ENCODE results near the gene SRP19. TPM values are rescaled to one million over a fixed set of nuclear protein-coding genes. Genes with fewer than 3 reads are reported as not detected.
A peak's percentile ranks its signal among the peaks of the same experiment; 100 is the strongest.

Gene SRP19
- total RNA-seq, 1 donor from 2014 or later, result 49.2 TPM

DNA sequence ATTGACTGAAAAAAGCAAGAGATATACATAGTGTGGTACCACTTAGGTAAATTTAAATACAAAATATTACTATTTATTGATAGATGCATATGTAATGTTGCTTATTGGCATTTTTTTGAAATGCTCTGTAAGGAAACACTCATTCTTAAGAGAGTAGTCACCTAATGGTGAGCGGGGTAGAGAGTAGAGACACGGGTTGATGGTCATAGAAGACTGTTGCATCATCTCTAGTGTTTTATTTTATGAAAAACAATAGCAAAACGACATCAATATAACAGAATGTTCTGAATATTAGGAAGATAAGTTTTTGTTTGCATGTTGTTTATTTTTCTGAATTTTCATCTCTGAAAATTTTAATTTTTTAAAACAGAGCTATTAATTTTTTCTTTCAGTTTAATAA, 4.0 kb downstream of the SRP19 start:
- Mint-ChIP-seq H3K9me3 (ENCODE audit: low read depth) (no peaks in the 10 kb centered on the region), H3K4me3 (ENCODE audit: unreplicated experiment) (no peak overlapping the region), H3K27ac (ENCODE audit: unreplicated experiment) (no peak overlapping the region), H3K27me3 (ENCODE audit: low read depth) (no peaks in the 10 kb centered on the region), H3K36me3 (ENCODE audit: low read depth) (peaks cover 21% of the 10 kb centered on the region), H3K4me1 (ENCODE audit: low read depth) (peaks cover 30% of the 10 kb centered on the region)
- no peak for DNase-seq (ENCODE audit: low spot score)
- TF ChIP-seq, protein P1, sequence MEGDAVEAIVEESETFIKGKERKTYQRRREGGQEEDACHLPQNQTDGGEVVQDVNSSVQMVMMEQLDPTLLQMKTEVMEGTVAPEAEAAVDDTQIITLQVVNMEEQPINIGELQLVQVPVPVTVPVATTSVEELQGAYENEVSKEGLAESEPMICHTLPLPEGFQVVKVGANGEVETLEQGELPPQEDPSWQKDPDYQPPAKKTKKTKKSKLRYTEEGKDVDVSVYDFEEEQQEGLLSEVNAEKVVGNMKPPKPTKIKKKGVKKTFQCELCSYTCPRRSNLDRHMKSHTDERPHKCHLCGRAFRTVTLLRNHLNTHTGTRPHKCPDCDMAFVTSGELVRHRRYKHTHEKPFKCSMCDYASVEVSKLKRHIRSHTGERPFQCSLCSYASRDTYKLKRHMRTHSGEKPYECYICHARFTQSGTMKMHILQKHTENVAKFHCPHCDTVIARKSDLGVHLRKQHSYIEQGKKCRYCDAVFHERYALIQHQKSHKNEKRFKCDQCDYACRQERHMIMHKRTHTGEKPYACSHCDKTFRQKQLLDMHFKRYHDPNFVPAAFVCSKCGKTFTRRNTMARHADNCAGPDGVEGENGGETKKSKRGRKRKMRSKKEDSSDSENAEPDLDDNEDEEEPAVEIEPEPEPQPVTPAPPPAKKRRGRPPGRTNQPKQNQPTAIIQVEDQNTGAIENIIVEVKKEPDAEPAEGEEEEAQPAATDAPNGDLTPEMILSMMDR (IDR thresholded peaks at IDR 0.05), result no peak

DNA sequence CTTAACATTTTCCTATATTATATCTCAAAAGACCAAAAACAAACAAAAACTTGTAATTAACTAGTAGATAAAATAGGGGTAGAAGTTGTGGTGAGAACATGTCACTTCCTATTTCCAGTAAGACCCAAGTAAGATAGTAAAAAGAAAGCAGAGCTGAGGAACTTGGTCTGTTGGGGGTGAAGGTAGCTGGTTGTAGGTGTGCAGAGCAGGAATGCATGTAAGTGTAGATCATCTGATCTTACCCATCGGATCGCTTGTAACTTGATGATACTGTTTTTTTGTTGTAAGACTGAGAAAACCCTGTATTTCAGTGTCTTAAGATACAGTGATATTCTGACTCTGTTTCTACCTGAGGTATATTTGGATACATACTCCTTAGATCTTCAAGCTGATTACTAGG, 5.7 kb downstream of the SRP19 start:
- peaks cover 24% of the 10 kb centered on the region for H3K36me3 Mint-ChIP-seq (ENCODE audit: low read depth)
- TF ChIP-seq, protein P1 (IDR thresholded peaks at IDR 0.05), result no peak
- no peak overlapping the region for H3K27ac Mint-ChIP-seq (ENCODE audit: unreplicated experiment)
- peaks cover 25% of the 10 kb centered on the region for H3K4me1 Mint-ChIP-seq (ENCODE audit: low read depth)
- no peaks in the 10 kb centered on the region for H3K27me3 Mint-ChIP-seq (ENCODE audit: low read depth)
- no peak for DNase-seq (ENCODE audit: low spot score)
- H3K9me3 Mint-ChIP-seq (ENCODE audit: low read depth), result no peaks in the 10 kb centered on the region
- no peak overlapping the region for H3K4me3 Mint-ChIP-seq (ENCODE audit: unreplicated experiment)

DNA sequence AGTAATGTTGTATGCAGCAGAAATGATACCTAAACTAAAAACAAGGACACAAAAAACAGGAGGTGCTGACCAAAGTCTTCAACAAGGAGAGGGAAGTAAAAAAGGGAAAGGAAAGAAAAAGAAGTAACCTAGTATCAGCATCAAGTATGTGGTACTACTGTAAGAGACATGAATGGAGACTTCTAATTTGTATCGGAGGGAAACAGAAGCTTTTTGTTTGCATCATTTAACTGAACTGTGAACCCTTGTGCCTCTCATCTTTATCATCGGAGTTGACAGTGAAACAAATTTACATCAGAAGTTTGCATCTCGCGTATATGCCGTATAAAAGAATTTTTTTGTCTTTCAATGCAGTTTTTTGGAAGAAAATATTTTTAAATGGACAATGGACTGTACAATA, 6.3 kb downstream of the SRP19 start:
- no peak for DNase-seq (ENCODE audit: low spot score)
- TF ChIP-seq, protein P1 (IDR thresholded peaks at IDR 0.05), result no peak
- peak overlapping the region; percentile 7 for H3K27ac Mint-ChIP-seq (ENCODE audit: unreplicated experiment)
- H3K4me3 Mint-ChIP-seq (ENCODE audit: unreplicated experiment), result no peak overlapping the region
- H3K36me3 Mint-ChIP-seq (ENCODE audit: low read depth), result peaks cover 24% of the 10 kb centered on the region
- no peaks in the 10 kb centered on the region for H3K27me3 Mint-ChIP-seq (ENCODE audit: low read depth)
- H3K4me1 Mint-ChIP-seq (ENCODE audit: low read depth), result peaks cover 20% of the 10 kb centered on the region
- no peaks in the 10 kb centered on the region for H3K9me3 Mint-ChIP-seq (ENCODE audit: low read depth)

DNA sequence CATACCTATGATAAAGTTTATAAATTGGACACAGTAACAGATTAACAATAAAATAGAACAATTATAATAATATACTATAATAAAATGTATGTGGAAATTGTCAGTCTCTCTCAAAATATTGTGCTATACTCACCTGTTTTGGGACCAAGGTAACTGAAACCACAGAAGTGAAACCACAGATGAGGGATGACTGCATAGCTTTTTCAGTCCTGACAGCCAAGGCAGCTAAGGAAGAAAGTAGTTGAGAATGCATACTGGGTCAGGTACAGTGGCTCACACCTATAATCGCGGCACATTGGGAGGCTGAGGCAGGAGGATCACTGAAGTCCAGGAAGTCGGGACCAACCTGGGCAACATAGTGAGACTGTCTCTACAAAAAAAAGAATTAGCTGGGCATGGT, 8.9 kb downstream of the SRP19 start:
- H3K36me3 Mint-ChIP-seq (ENCODE audit: low read depth), result peaks cover 24% of the 10 kb centered on the region
- no peak overlapping the region for H3K27ac Mint-ChIP-seq (ENCODE audit: unreplicated experiment)
- peaks cover 6% of the 10 kb centered on the region for H3K4me1 Mint-ChIP-seq (ENCODE audit: low read depth)
- TF ChIP-seq, protein P1 (IDR thresholded peaks at IDR 0.05), result no peak
- H3K4me3 Mint-ChIP-seq (ENCODE audit: unreplicated experiment), result no peak overlapping the region
- no peak for DNase-seq (ENCODE audit: low spot score)
- H3K27me3 Mint-ChIP-seq (ENCODE audit: low read depth), result no peaks in the 10 kb centered on the region
- H3K9me3 Mint-ChIP-seq (ENCODE audit: low read depth), result no peaks in the 10 kb centered on the region

DNA sequence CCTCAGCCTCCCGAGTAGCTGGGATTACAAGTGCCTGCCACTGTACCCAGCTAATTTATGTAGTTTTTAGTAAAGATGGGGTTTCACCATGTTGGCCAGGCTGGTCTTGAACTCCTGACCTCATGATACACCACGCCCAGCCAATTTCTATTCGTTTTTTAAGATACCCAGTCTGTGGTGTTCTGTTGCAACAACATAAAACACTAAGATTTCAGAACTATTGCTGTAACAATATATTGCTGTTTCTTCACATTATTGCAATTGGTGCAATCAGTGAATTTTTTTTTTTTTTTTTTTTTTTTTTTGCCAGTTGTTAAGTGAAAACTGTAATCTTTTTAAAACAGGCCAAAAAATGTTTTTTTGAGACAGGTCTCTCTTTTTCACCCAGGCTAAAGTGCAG, 9.9 kb downstream of the SRP19 start:
- Mint-ChIP-seq H3K4me1 (ENCODE audit: low read depth) (peaks cover 6% of the 10 kb centered on the region), H3K9me3 (ENCODE audit: low read depth) (no peaks in the 10 kb centered on the region), H3K4me3 (ENCODE audit: unreplicated experiment) (no peak overlapping the region), H3K27me3 (ENCODE audit: low read depth) (no peaks in the 10 kb centered on the region), H3K27ac (ENCODE audit: unreplicated experiment) (peak overlapping the region; percentile 32), H3K36me3 (ENCODE audit: low read depth) (peaks cover 22% of the 10 kb centered on the region)
- TF ChIP-seq, protein P1 (IDR thresholded peaks at IDR 0.05), result no peak
- DNase-seq (ENCODE audit: low spot score), result no peak

All from chondrocyte (in vitro differentiated cells).